ENCODE data around the gene SMAD3. TPM values are rescaled to one million over a fixed set of nuclear protein-coding genes. Genes with fewer than 3 reads are reported as not detected.

Gene SMAD3
- total RNA-seq, 1 donor from 2014 or later = 12.5 TPM

DNA sequence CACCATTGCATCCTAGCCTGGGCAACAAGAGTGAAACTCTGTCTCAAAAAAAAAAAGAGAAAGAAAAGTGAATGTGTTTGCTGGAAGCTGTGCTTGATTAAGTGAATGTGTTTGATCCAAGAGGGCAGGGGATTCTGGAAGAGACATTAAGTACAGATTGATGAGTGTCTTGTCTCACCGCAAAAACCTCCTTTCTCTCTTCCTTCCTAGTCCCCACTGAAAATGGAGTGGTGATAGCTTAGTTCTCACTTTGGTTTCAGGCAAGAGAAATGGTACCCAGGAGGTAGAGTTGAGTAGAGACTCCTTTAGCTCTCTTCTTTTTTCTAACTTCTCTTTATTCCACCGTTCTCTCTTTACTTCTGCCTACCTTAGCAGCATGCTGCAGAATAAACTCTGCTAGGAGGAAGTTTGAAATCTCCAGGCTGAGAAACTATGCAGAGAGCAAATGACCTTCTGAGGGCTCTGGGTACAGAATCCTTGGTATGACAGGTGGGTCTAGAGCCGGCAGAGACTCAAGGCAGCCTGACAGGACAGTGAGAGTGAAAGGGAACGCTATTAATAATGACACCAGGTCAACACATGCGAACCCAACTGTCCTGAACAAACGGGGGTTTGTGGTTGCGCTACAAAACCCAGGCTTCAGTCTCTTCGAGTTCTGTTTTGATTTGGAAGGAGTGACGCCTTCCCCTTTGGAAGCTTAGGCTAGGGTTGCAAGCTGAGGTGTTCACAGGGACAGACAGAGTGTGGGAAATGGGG lies 74.9 kb downstream of the SMAD3 start:
- H3K4me2 ChIP-seq = no peak overlapping the region
- H3K27ac ChIP-seq = no peak overlapping the region
- H4K20me1 ChIP-seq (ENCODE audit: low read depth) = peaks cover 16% of the 10 kb centered on the region
- no peak overlapping the region for H3K4me3 ChIP-seq
- no peaks in the 10 kb centered on the region for H3K27me3 ChIP-seq
- peaks cover 86% of the 10 kb centered on the region for H3K4me1 Mint-ChIP-seq
- no peaks in the 10 kb centered on the region for H3K36me3 ChIP-seq
- no peak for DNase-seq (ENCODE audit: low spot score)
- no peak overlapping the region for H2AFZ ChIP-seq (replicated peaks)
- H3K4me1 ChIP-seq = peaks cover 49% of the 10 kb centered on the region
- H3K27ac Mint-ChIP-seq = no peak overlapping the region
- H3K27me3 Mint-ChIP-seq (ENCODE audit: insufficient read depth, low read depth) = no peaks in the 10 kb centered on the region
- H3K9ac ChIP-seq = no peak overlapping the region
- TF ChIP-seq, protein P1, sequence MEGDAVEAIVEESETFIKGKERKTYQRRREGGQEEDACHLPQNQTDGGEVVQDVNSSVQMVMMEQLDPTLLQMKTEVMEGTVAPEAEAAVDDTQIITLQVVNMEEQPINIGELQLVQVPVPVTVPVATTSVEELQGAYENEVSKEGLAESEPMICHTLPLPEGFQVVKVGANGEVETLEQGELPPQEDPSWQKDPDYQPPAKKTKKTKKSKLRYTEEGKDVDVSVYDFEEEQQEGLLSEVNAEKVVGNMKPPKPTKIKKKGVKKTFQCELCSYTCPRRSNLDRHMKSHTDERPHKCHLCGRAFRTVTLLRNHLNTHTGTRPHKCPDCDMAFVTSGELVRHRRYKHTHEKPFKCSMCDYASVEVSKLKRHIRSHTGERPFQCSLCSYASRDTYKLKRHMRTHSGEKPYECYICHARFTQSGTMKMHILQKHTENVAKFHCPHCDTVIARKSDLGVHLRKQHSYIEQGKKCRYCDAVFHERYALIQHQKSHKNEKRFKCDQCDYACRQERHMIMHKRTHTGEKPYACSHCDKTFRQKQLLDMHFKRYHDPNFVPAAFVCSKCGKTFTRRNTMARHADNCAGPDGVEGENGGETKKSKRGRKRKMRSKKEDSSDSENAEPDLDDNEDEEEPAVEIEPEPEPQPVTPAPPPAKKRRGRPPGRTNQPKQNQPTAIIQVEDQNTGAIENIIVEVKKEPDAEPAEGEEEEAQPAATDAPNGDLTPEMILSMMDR (IDR thresholded peaks at IDR 0.05) = no peak
- TF ChIP-seq EZH2phosphoT487 (IDR thresholded peaks at IDR 0.05) (no peak), EZH2 (IDR thresholded peaks at IDR 0.05) (no peak)
- H3K36me3 Mint-ChIP-seq = peaks cover 4% of the 10 kb centered on the region
- no peaks in the 10 kb centered on the region for H3K9me3 Mint-ChIP-seq
- no peaks in the 10 kb centered on the region for H3K9me3 ChIP-seq (ENCODE audit: low read depth)
- no peak overlapping the region for H3K4me3 Mint-ChIP-seq
- H3K79me2 ChIP-seq (ENCODE audit: low read depth) = peaks cover 79% of the 10 kb centered on the region
- peaks cover 14% of the 10 kb centered on the region for H3F3A ChIP-seq (ENCODE audit: low read depth)

DNA sequence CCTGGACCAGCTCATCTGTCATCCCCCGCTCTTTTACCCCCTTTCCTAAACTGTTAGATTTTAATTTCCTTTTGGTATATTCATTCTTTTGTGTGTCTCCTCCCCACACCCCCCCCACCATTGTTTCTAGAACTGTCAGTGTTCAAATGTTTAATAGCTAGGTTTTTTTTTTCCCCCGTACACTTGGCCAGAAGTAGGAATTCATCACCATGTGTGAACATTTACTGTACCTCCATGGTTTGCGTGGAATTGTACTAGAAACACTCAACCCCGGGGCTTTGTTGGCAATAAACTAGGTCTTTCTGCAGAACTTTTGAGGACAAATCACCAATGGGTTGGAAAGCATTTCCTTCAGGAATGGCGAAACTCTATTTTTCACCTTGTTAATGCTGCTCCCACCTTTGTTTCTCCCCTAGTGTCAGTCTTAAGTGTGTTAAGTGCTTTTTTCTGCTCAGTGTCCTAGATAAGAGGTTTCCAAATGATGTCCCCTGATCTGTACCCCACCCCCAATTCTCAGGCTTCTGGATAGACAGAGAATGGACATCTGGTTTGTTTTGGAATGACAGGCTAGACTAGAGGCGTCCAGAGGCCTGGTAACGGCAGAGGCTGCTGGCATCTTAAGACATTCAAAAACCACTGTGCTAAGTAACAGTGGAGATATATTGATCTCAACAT lies 76.8 kb downstream of the SMAD3 start:
- Histone ChIP-seq H3K4me3 (no peak overlapping the region), H4K20me1 (ENCODE audit: low read depth) (peaks cover 33% of the 10 kb centered on the region), H3K9ac (no peak overlapping the region), H3K27me3 (no peaks in the 10 kb centered on the region), H2AFZ (replicated peaks) (no peak overlapping the region), H3K36me3 (no peaks in the 10 kb centered on the region), H3K79me2 (ENCODE audit: low read depth) (peaks cover 64% of the 10 kb centered on the region), H3K27ac (no peak overlapping the region), H3K9me3 (ENCODE audit: low read depth) (no peaks in the 10 kb centered on the region), H3K4me2 (no peak overlapping the region), H3K4me1 (peaks cover 59% of the 10 kb centered on the region), H3F3A (ENCODE audit: low read depth) (peaks cover 33% of the 10 kb centered on the region)
- no peak overlapping the region for H3K4me3 Mint-ChIP-seq
- no peaks in the 10 kb centered on the region for H3K27me3 Mint-ChIP-seq (ENCODE audit: insufficient read depth, low read depth)
- peaks cover 94% of the 10 kb centered on the region for H3K4me1 Mint-ChIP-seq
- no peak for DNase-seq (ENCODE audit: low spot score)
- TF ChIP-seq EZH2phosphoT487 (IDR thresholded peaks at IDR 0.05) (no peak), EZH2 (IDR thresholded peaks at IDR 0.05) (no peak)
- TF ChIP-seq, protein P1 (IDR thresholded peaks at IDR 0.05) = no peak
- peaks cover 4% of the 10 kb centered on the region for H3K36me3 Mint-ChIP-seq
- no peaks in the 10 kb centered on the region for H3K9me3 Mint-ChIP-seq
- peak overlapping the region; percentile 72 for H3K27ac Mint-ChIP-seq

DNA sequence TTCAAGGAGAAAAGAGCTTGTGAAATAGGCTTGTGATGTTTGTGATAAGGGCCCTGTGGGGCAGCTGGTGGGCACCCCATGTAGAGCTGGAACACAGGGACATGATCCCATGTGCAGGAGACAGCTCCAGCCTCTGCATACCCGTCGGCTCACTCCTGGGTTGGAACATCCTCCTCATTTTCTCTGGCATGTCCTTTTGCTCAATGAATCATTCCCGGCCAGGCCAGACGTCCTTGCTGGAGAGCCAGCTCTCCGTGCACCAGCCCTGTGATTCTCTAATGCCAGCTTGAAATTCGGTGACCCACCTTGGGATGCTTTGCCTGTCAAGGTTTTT lies 77.3 kb downstream of the SMAD3 start:
- peaks cover 59% of the 10 kb centered on the region for H3K4me1 ChIP-seq

More for the DNA sequence above, 77.3 kb downstream of the SMAD3 start:
- Histone ChIP-seq H3K79me2 (ENCODE audit: low read depth) (peaks cover 61% of the 10 kb centered on the region), H4K20me1 (ENCODE audit: low read depth) (peaks cover 38% of the 10 kb centered on the region), H3K27me3 (no peaks in the 10 kb centered on the region), H3K4me3 (no peak overlapping the region), H3K9me3 (ENCODE audit: low read depth) (no peaks in the 10 kb centered on the region), H3F3A (ENCODE audit: low read depth) (peaks cover 33% of the 10 kb centered on the region), H2AFZ (replicated peaks) (no peak overlapping the region), H3K9ac (no peak overlapping the region), H3K36me3 (no peaks in the 10 kb centered on the region), H3K27ac (no peak overlapping the region), H3K4me2 (no peak overlapping the region)
- Mint-ChIP-seq H3K4me3 (no peak overlapping the region), H3K4me1 (peaks cover 94% of the 10 kb centered on the region), H3K36me3 (peaks cover 4% of the 10 kb centered on the region), H3K27ac (peak overlapping the region; percentile 72), H3K9me3 (no peaks in the 10 kb centered on the region), H3K27me3 (ENCODE audit: insufficient read depth, low read depth) (no peaks in the 10 kb centered on the region)
- TF ChIP-seq EZH2 (IDR thresholded peaks at IDR 0.05) = no peak
- TF ChIP-seq, protein P1 (IDR thresholded peaks at IDR 0.05) = no peak
- no peak for TF ChIP-seq EZH2phosphoT487 (IDR thresholded peaks at IDR 0.05)
- DNase-seq (ENCODE audit: low spot score) = no peak
